A549 treated with CpdA at 1 μM for 4 hours (cell line): ENCODE results near the gene NPHS2. TPM values are rescaled to one million over a fixed set of nuclear protein-coding genes. Genes with fewer than 3 reads are reported as not detected.

Experiments used
- total RNA-seq: library from RNA; stranded (reverse); fragments of 200-300 nt; extraction: Qiagen RNA extraction; gene quantifications from 5 replicates; pipeline ENCODE4 v1.2.3, GENCODE V29; 2022; ENCODE audit warnings: low read depth

Gene NPHS2
- total RNA-seq: not detected in 5 replicates

DNA sequence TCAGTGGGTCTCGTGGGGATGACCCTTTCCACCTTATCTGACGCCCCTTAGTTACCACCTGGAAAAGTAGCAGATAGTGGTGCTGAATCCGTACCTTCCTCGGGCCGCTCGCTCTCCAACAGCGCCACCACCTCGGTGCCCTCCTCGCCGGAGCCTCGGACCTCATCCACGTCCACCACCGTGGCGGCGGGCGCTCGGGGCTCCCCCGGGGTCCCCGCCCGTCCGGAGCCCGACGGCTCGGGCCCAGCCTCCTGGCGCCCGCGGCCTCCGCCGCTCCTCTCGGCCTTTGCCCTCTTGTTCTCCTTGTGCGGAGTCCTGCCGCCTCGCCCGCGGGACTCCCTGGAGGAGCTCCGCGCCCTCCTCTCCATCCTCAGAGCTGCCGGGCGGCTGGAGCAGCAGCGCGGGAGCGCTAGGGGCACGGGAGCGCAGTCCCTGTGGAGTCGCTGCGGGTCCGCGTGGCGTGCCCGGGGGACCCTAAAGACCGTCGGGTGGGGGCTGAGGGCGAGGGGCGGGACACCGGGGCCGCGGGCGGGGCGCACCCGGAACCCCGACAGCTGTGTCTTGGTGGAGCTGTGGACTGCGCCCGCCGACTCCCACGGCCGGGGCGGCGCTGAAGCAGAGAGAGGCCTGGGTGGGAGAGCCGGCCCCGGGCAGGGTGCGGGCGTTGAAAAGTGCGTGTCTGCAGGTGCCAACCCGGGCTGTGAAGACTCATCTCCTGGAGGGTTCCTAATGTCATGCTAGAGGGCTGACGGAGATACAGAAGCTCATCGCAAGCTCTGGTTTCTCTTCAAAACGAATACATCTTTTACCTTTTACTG, at the start of gene NPHS2:
Gene NPHS2, minus strand, starts transcription at position 452 of the 818 bp plus-strand sequence. Its CDS starts 84 bp downstream, at position 368.

DNA sequence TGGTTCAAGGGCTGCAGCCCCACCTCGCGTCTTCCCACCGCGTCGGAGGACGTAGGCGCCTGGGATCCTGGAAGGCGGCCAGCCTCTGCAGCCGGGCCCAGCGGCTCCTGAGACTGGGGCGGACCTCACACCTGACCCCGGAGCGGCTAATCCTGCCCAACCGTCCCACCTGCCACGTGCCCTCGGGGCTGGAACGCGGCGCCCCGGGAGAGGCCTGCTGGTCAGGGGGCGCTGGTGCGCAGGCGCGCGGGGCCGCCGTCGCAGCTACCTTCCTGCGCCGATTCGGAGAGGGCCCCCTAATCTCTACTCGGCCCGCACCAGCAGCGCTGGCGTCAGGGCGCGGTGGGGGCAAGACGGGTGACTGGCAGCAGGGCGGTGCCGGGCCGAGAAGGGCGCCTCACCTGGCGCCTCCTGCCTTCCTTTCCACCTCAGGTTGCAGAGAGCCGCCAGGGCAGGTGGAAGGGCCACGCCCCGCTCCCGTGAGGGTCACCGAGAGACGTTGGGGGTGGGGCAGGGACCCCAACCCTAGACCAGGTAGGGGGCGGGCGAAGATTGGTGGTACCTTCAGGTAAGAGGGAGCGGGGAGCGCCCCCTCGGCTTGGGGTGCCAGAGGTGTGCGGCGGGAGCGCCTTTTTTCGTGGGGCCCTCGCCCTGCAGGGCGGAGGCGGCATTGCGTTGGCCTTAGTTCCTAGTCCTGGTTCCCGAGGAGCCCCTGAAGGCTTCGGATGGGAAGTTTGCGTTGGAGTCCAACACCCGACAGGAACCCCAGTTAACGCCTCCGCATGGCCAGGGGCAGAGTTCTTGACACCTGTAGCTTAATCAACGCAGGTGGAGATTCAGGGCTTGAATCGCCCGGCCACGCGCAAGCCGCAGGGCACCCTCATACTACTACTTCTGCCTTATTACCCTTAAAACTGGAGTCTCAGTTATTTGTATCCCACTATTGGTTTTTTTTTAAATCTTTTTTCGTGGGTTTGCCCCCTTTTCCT, 16.1 kb upstream of the NPHS2 start, which contains the start of gene TDRD5:
Gene TDRD5, plus strand, starts transcription at position 241 of the 989 bp plus-strand sequence. CDS start 784 bp downstream, outside the sequence.

Other genes with a start within 250 kb of the NPHS2 start
- 0.18 to 0.54 TPM (median 0.21 TPM) in 3 of 5 replicates, not detected in the others for gene AXDND1, start 210.0 kb downstream of the NPHS2 start, total RNA-seq
- 0.01 to 0.09 TPM (median 0.05 TPM) in 3 of 5 replicates, not detected in the others for gene TDRD5, start 15.9 kb upstream of the NPHS2 start, total RNA-seq
- gene FAM163A, start 167.3 kb upstream of the NPHS2 start, total RNA-seq: not detected in 5 replicates